K562 (cell line): ENCODE measurements around the gene LIN28A. TPM values are rescaled to one million over a fixed set of nuclear protein-coding genes. Genes with fewer than 3 reads are reported as not detected.
A peak's percentile ranks its signal among the peaks of the same experiment; 100 is the strongest.

Experiments used
- ATAC-seq: fragments of 200-7000 bp; cut with Tn5 transposase; 3 replicates; pipeline ENCODE4 v1.9.1; 2020; ENCODE audit warnings: moderate library complexity
- BruUV-seq: library from RNA; stranded (reverse); fragments of 400-500 nt; replicated peaks from 2 replicates; lab custom pipeline; 2021; lab: Mats Ljungman, UMichigan
- CTCF ChIA-PET: fragments of 300-600 bp; formaldehyde crosslinking; extraction: SDS; loops from one replicate; lab custom pipeline; 2021; ENCODE audit warnings: low intra/inter-chr PET ratio; lab: Yijun Ruan, JAX
- POLR2A ChIA-PET: fragments of 300-600, 350-650 bp; sonication (Branson Sonifier 250); formaldehyde crosslinking; extraction: SDS; loops from one replicate; lab custom pipeline; 2021; ENCODE audit warnings: antibody characterized with exemption, inconsistent platforms; lab: Yijun Ruan, JAX
- DNase-seq, 4 experiments: peaks; one replicate each; pipeline versions ENCODE4 v3.0.0 to v3.0.0-alpha.2; 2011 to 2018; ENCODE audit warnings: low spot score in 3 of 4, mixed read lengths in 3 of 4; ENCODE audit errors: extremely low read depth in 1 of 4
- FAIRE-seq: peaks from 2 replicates; lab custom pipeline; 2011; peaks lifted over from hg19 to GRCh38; lab: Jason Lieb, UNC
- H2AFZ ChIP-seq: 2 replicates; pipeline ENCODE4 v1.6.0; 2011; ENCODE audit warnings: low read depth, low read length, control low read depth, inconsistent platforms
- H3K27ac ChIP-seq: fragments of 200-600 bp; 3 replicates; pipeline ENCODE4 v1.8.0; 2011; ENCODE audit warnings: low read depth, mild to moderate bottlenecking, control low read depth, inconsistent platforms, low read length, moderate library complexity, mixed read lengths; ENCODE audit errors: extremely low read depth
- H3K27me3 ChIP-seq, 2 experiments: fragments of 300-600 bp in 1 of 2; 2 replicates in 1 of 2; 3 replicates in 1 of 2; pipeline versions ENCODE4 v1.6.0 to v1.8.0; 2011; ENCODE audit warnings: inconsistent platforms in 2 of 2, low read length in 2 of 2, mild to moderate bottlenecking in 1 of 2, mixed read lengths in 1 of 2, moderate library complexity in 1 of 2; ENCODE audit not compliant: control insufficient read depth in 2 of 2, insufficient read depth in 2 of 2
- H3K36me3 ChIP-seq: fragments of 300-600 bp; 3 replicates; pipeline ENCODE4 v1.8.0; 2011; ENCODE audit warnings: mild to moderate bottlenecking, low read length, inconsistent platforms; ENCODE audit not compliant: control insufficient read depth, insufficient read depth
- H3K4me1 ChIP-seq, 2 experiments: fragments of 200-600 bp in 1 of 2; replicated peaks in 1 of 2; 2 replicates in 1 of 2; 3 replicates in 1 of 2; pipeline versions ENCODE4 v1.5.1 to v1.8.0; 2011; ENCODE audit warnings: inconsistent platforms in 2 of 2, low read length in 2 of 2, mild to moderate bottlenecking in 1 of 2, mixed read lengths in 1 of 2, moderate library complexity in 1 of 2; ENCODE audit not compliant: control insufficient read depth in 2 of 2, insufficient read depth in 2 of 2
- H3K4me2 ChIP-seq: 2 replicates; pipeline ENCODE4 v1.6.1; 2011; ENCODE audit warnings: low read length, control low read depth, inconsistent platforms, mixed read lengths; ENCODE audit not compliant: insufficient read depth
- H3K4me3 ChIP-seq: fragments of 200-600 bp; sonication (generic), shearing (Covaris generic); 2 replicates; pipeline ENCODE4 v1.5.1; 2016; ENCODE audit warnings: control low read depth, inconsistent platforms
- H3K79me2 ChIP-seq: fragments of 200-600 bp; 3 replicates; pipeline ENCODE4 v1.8.0; 2011; ENCODE audit warnings: low read length, inconsistent platforms; ENCODE audit not compliant: control insufficient read depth, insufficient read depth
- H3K9ac ChIP-seq, 2 experiments: 2 replicates each; pipeline versions ENCODE4 v1.6.0 to v1.6.1; 2011; ENCODE audit warnings: low read depth in 2 of 2, low read length in 2 of 2, control low read depth in 1 of 2, inconsistent platforms in 1 of 2, mild to moderate bottlenecking in 1 of 2, mixed read lengths in 1 of 2; ENCODE audit not compliant: insufficient read depth in 1 of 2
- H3K9me1 ChIP-seq: one replicate; pipeline ENCODE4 v1.6.0; 2011; ENCODE audit warnings: inconsistent platforms, mild to moderate bottlenecking, low read length, moderate library complexity; ENCODE audit not compliant: control insufficient read depth, insufficient read depth
- H3K9me3 ChIP-seq: replicated peaks from 2 replicates; pipeline ENCODE4 v1.5.1; 2011; ENCODE audit warnings: low read depth, low read length, inconsistent platforms; ENCODE audit not compliant: control insufficient read depth, insufficient read depth
- H4K20me1 ChIP-seq: replicated peaks from 2 replicates; pipeline ENCODE4 v1.6.1; 2011; ENCODE audit warnings: low read length, inconsistent platforms, mixed read lengths; ENCODE audit not compliant: control insufficient read depth, insufficient read depth
- BRD4 ChIP-seq: fragments of 200-600 bp; sonication (generic); IDR thresholded peaks from 2 replicates; pipeline ENCODE4 v1.6.1; 2017; ENCODE audit warnings: inconsistent platforms
- FOXK1 ChIP-seq: sonication (generic); formaldehyde crosslinking; IDR thresholded peaks from 2 replicates; pipeline ENCODE4 v1.8.0; 2022; ENCODE audit warnings: missing genetic modification reagents, mild to moderate bottlenecking, borderline replicate concordance
- HBP1 ChIP-seq: fragments of 450-650 bp; formaldehyde crosslinking; IDR thresholded peaks from 2 replicates; pipeline ENCODE4 v1.4.0; 2022; ENCODE audit warnings: missing genetic modification characterization
- MEIS2 ChIP-seq: fragments of 450-650 bp; IDR thresholded peaks from 2 replicates; pipeline ENCODE4 v1.6.1; 2014; ENCODE audit warnings: mild to moderate bottlenecking; ENCODE audit not compliant: partially characterized antibody
- RAD21 ChIP-seq, 2 experiments: fragments of 250-450 bp in 1 of 2; fragments of 450-650 bp in 1 of 2; sonication (Bioruptor Pico) in 1 of 2; formaldehyde crosslinking in 1 of 2; IDR thresholded peaks in 1 of 2; conservative IDR thresholded peaks in 1 of 2; 2 replicates each; pipeline versions ENCODE4 v1.4.0 to v1.8.0; 2020 to 2022; ENCODE audit warnings: mild to moderate bottlenecking in 2 of 2, moderate library complexity in 1 of 2
- STAG1 ChIP-seq: sonication (generic); formaldehyde crosslinking; IDR thresholded peaks from 2 replicates; pipeline ENCODE4 v1.5.0; 2020; ENCODE audit warnings: missing genetic modification reagents, borderline replicate concordance
- ZNF347 ChIP-seq: fragments of 450-650 bp; formaldehyde crosslinking; IDR thresholded peaks from 2 replicates; pipeline ENCODE4 v1.4.0; 2020; ENCODE audit warnings: low read depth, mild to moderate bottlenecking, moderate library complexity
- WGBS: fragments of 100-300 bp; shearing (Covaris generic); methylation state at CpG from one replicate; pipeline ENCODE4 v1.1.6; 2016; ENCODE audit warnings: low coverage, mixed read lengths; ENCODE audit not compliant: insufficient coverage; ENCODE audit errors: missing lambda C conversion rate; 5-methylcytosine and 5-hydroxymethylcytosine counted together
- in situ Hi-C: fragments of 300-500 bp; cut with MboI; formaldehyde crosslinking; loops from 4 replicates; pipeline ENCODE4 v1.15.0; 2018; ENCODE audit warnings: inconsistent platforms, mixed read lengths
- intact Hi-C: fragments of 100-400 bp; cut with micrococcal nuclease; formaldehyde crosslinking; loops from 2 replicates; pipeline ENCODE4 v1.14.2; 2022
- polyA plus RNA-seq, 8 experiments: library from polyadenylated mRNA; depleted of rRNA in 4 of 8; stranded (reverse) in 5 of 8; unstranded in 3 of 8; fragments of >200 nt; fragmentation: Nextera tagmentation in 2 of 8; fragmentation: Illumina TruSeq in 1 of 8; extraction: Ambion mirVana in 2 of 8; extraction: Trizol in 1 of 8; gene quantifications; 2 replicates each; pipeline versions ENCODE4 v1.2.1 to v1.2.3, GENCODE V29; 2011 to 2014; ENCODE audit warnings: inconsistent platforms in 1 of 8, missing spikeins in 1 of 8
- total RNA-seq, 7 experiments: library from RNA; depleted of rRNA in 6 of 7; stranded (reverse); fragments of >200 nt in 6 of 7; fragmentation: Illumina TruSeq in 2 of 7; extraction: Trizol in 2 of 7; gene quantifications; 2 replicates each; pipeline versions ENCODE4 v1.2.1 to v1.2.3, GENCODE V29; 2011 to 2021; ENCODE audit warnings: low replicate concordance in 1 of 7
- TF ChIP-seq, protein P1 (sequence below), 2 experiments: fragments of 250-450 bp in 1 of 2; fragments of 450-650 bp in 1 of 2; sonication (Bioruptor Pico) in 1 of 2; IDR thresholded peaks; 2 replicates each; pipeline versions ENCODE4 v1.6.1 to v1.8.0; 2016 to 2021; ENCODE audit warnings: mild to moderate bottlenecking in 2 of 2, moderate library complexity in 2 of 2, missing compliant biosample characterization in 1 of 2, missing genetic modification characterization in 1 of 2
- TF ChIP-seq, protein P2 (sequence below), 3 experiments: fragments of 200-800 bp in 1 of 3; sonication (Bioruptor generic) in 1 of 3; sonication (generic) in 1 of 3; formaldehyde crosslinking in 1 of 3; IDR thresholded peaks; 2 replicates each; pipeline versions ENCODE4 v1.6.1 to v1.8.0; 2016 to 2022; ENCODE audit warnings: mild to moderate bottlenecking in 2 of 3, missing compliant biosample characterization in 2 of 3, missing genetic modification characterization in 2 of 3, missing genetic modification reagents in 1 of 3

LIN28A gene
- total and polyA plus RNA-seq, 9 of the 15 experiments (the other 6 are each of a cell fraction or from before 2014, with no cell fraction given), result 0.80 to 5.4 (median 3.9) TPM

DNA sequence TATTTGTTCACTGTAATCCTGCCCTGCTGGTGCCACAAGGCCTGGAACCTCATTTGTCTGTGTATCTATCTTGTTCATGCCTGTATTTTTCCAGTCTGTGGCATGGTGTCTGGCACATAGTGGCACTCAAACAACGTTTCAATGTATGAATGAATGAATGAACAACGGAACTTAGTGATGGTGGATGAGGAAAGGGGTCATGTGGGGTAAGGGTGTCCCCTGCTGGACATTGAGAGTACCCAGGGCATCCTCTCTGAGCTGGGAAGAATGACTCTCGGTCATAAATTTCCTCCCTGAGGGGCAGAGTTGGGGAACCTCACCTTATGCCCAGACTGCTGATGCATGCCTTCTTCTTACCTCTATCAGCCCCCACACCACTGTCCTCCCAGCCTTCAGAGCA is 19.2 kb upstream of the LIN28A start:
- no TSS peak for BruUV-seq
- Histone ChIP-seq H3K27me3 (no peaks in the 10 kb centered on the region), H3K4me2 (no peak overlapping the region), H3K27ac (no peak overlapping the region), H3K36me3 (no peaks in the 10 kb centered on the region), H3K79me2 (no peaks in the 10 kb centered on the region), H4K20me1 (no peaks in the 10 kb centered on the region), H3K9me1 (no peaks in the 10 kb centered on the region), H3K9ac (no peak overlapping the region), H3K9me3 (no peaks in the 10 kb centered on the region), H3K4me3 (no peak overlapping the region), H2AFZ (no peak overlapping the region; the same call in 1 of the 2 replicates), H3K4me1 (peaks cover 2 to 10% of the 10 kb centered on the region in 2 experiments)
- in situ Hi-C loops (loop anchor here (5.0 kb wide), 1 partner anchor 114 kb away; no protein-coding TSS in a partner anchor), intact Hi-C loops (loop anchor here (1.0 to 2.0 kb wide), 7 partner anchors 23 to 286 kb away; partner anchors contain the start of gene CATSPER4)
- FAIRE-seq (peak; percentile 77), ATAC-seq (peak; percentile 89), DNase-seq (peak; percentile 71 to 84 (median 78))
- ChIA-PET CTCF (interaction anchor here (0.6 to 2.4 kb wide), 9 partner anchors 94 to 287 kb away, joined by 3 to 22 read pairs (median 3); partner anchors contain the start of gene CATSPER4), POLR2A (interaction anchor here (0.7 to 1.3 kb wide), 5 partner anchors 11 to 222 kb away, joined by 3 to 4 read pairs (median 3); partner anchors contain the start of gene ZNF593)
- WGBS, result 0% methylated on average over 3 of the region's 3 CpGs
- peak; percentile 97 to 100 for TF ChIP-seq RAD21 (CRISPR knock-in tag; conservative IDR thresholded peaks at IDR 0.05 in 1 of 2, IDR thresholded peaks at IDR 0.05 in 1 of 2)
- TF ChIP-seq HBP1 (CRISPR knock-in tag), result 0 out of 2 replicates have a peak, but pooled peaks have one; percentile 12
- peak; percentile 40 for TF ChIP-seq MEIS2
- TF ChIP-seq, protein P1, sequence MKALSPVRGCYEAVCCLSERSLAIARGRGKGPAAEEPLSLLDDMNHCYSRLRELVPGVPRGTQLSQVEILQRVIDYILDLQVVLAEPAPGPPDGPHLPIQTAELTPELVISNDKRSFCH (CRISPR knock-in tag; IDR thresholded peaks at IDR 0.05), result no peak
- TF ChIP-seq, protein P1 (tag; IDR thresholded peaks at IDR 0.05), result 0 out of 2 replicates have a peak, but pooled peaks have one; percentile 23
- TF ChIP-seq FOXK1, result no peak
- TF ChIP-seq, protein P2, sequence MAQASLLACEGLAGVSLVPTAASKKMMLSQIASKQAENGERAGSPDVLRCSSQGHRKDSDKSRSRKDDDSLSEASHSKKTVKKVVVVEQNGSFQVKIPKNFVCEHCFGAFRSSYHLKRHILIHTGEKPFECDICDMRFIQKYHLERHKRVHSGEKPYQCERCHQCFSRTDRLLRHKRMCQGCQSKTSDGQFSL (CRISPR knock-in tag; IDR thresholded peaks at IDR 0.05), result peak; percentile 41; the same call in 1 of the 2 replicates
- TF ChIP-seq, protein P2 (tag; IDR thresholded peaks at IDR 0.05), result no peak
- peak; percentile 71; the same call in 1 of the 2 replicates for TF ChIP-seq STAG1 (CRISPR knock-in tag)
- TF ChIP-seq BRD4, result no peak
- no peak for TF ChIP-seq ZNF347 (CRISPR knock-in tag)
